ENCODE measurements around the gene ZNF608. TPM values are rescaled to one million over a fixed set of nuclear protein-coding genes. Genes with fewer than 3 reads are reported as not detected.

ZNF608 gene
- total and polyA plus RNA-seq, 3 donors from 2014 or later = 28.7 to 42.4 (median 42.1) TPM

- intact Hi-C loops (cut with DNase I; ENCODE audit: low total_unique reads) = no loop called here
- no peak for DNase-seq
- Histone ChIP-seq H3K27me3 (no peaks in the 10 kb centered on the region), H3K9me3 (no peaks in the 10 kb centered on the region), H3K36me3 (ENCODE audit: low read depth, missing control alignments) (no peaks in the 10 kb centered on the region), H3K27ac (no peak overlapping the region), H3K4me1 (peaks cover 3% of the 10 kb centered on the region), H3K4me3 (no peak overlapping the region)
- TF ChIP-seq POLR2A (IDR thresholded peaks at IDR 0.05) = no peak
- TF ChIP-seq CTCF (IDR thresholded peaks at IDR 0.05) = no peak
- 66 to 72% methylated on average over 3 of the region's 3 CpGs for WGBS, 2 donors
These were observed 38.4 kb downstream of the ZNF608 start for GRCh38 chr5:124708086-124708485.

- DNase-seq = no peak
- TF ChIP-seq CTCF (IDR thresholded peaks at IDR 0.05) = no peak
- no peak for TF ChIP-seq POLR2A (IDR thresholded peaks at IDR 0.05)
- no peaks in the 10 kb centered on the region for H3K27me3 ChIP-seq
- WGBS, 2 donors = 71 to 78% methylated on average over 6 of the region's 6 CpGs
- no peaks in the 10 kb centered on the region for H3K36me3 ChIP-seq (ENCODE audit: low read depth, missing control alignments)
- H3K27ac ChIP-seq = no peak overlapping the region
- intact Hi-C loops (cut with DNase I; ENCODE audit: low total_unique reads) = no loop called here
- peaks cover 3% of the 10 kb centered on the region for H3K4me1 ChIP-seq
- H3K9me3 ChIP-seq = no peaks in the 10 kb centered on the region
- no peak overlapping the region for H3K4me3 ChIP-seq
These were observed 38.9 kb downstream of the ZNF608 start for GRCh38 chr5:124707520-124707919.

- WGBS, 2 donors = 50 to 59% methylated on average over 13 of the region's 13 CpGs
- no peak for DNase-seq
- TF ChIP-seq CTCF (IDR thresholded peaks at IDR 0.05) = no peak
- no peak for TF ChIP-seq POLR2A (IDR thresholded peaks at IDR 0.05)
- Histone ChIP-seq H3K9me3 (no peaks in the 10 kb centered on the region), H3K27ac (no peak overlapping the region), H3K4me1 (peaks cover 3% of the 10 kb centered on the region), H3K4me3 (no peak overlapping the region), H3K36me3 (ENCODE audit: low read depth, missing control alignments) (no peaks in the 10 kb centered on the region), H3K27me3 (no peaks in the 10 kb centered on the region)
- intact Hi-C loops (cut with DNase I; ENCODE audit: low total_unique reads) = no loop called here
These were observed 39.6 kb downstream of the ZNF608 start for GRCh38 chr5:124706729-124707361.

- no peak overlapping the region for H3K27ac ChIP-seq
- no peaks in the 10 kb centered on the region for H3K27me3 ChIP-seq
- 75 to 92% methylated on average over 4 of the region's 4 CpGs for WGBS, 2 donors
- H3K4me1 ChIP-seq = peaks cover 3% of the 10 kb centered on the region
- no peaks in the 10 kb centered on the region for H3K36me3 ChIP-seq (ENCODE audit: low read depth, missing control alignments)
- DNase-seq = no peak
- no peaks in the 10 kb centered on the region for H3K9me3 ChIP-seq
- TF ChIP-seq POLR2A (IDR thresholded peaks at IDR 0.05) (no peak), CTCF (IDR thresholded peaks at IDR 0.05) (no peak)
- H3K4me3 ChIP-seq = no peak overlapping the region
- intact Hi-C loops (cut with DNase I; ENCODE audit: low total_unique reads) = no loop called here
These were observed 40.4 kb downstream of the ZNF608 start for GRCh38 chr5:124706051-124706450.

GRCh38 chr5:124705577-124705976 lies 40.9 kb downstream of the ZNF608 start:
- WGBS, 2 donors = 96 to 100% methylated on average over 2 of the region's 2 CpGs
- intact Hi-C loops (cut with DNase I; ENCODE audit: low total_unique reads) = no loop called here

More at GRCh38 chr5:124705577-124705976, 40.9 kb downstream of the ZNF608 start:
- H3K27ac ChIP-seq = no peak overlapping the region
- no peak overlapping the region for H3K4me3 ChIP-seq
- no peaks in the 10 kb centered on the region for H3K27me3 ChIP-seq
- H3K4me1 ChIP-seq = peaks cover 3% of the 10 kb centered on the region
- H3K36me3 ChIP-seq (ENCODE audit: low read depth, missing control alignments) = no peaks in the 10 kb centered on the region
- no peak for TF ChIP-seq CTCF (IDR thresholded peaks at IDR 0.05)
- no peak for TF ChIP-seq POLR2A (IDR thresholded peaks at IDR 0.05)
- no peak for DNase-seq
- no peaks in the 10 kb centered on the region for H3K9me3 ChIP-seq

Data from testis (tissue), 3 donors.